ENCODE measurements around the gene STON2. TPM values are rescaled to one million over a fixed set of nuclear protein-coding genes. Genes with fewer than 3 reads are reported as not detected.
"Not testable (repeated sequence)": the region's sequence is repeated elsewhere in the genome, so short reads cannot be mapped to it uniquely, and the experiment has no call there.

STON2 gene
- total RNA-seq, 2 experiments from 2014 or later = 0.08 to 0.32 TPM

- CTCF ChIA-PET = no interaction called here
- POLR2A ChIA-PET = no interaction called here
These were observed 13.8 kb downstream of the STON2 start for GRCh38 chr14:81386290-81386745.

DNA sequence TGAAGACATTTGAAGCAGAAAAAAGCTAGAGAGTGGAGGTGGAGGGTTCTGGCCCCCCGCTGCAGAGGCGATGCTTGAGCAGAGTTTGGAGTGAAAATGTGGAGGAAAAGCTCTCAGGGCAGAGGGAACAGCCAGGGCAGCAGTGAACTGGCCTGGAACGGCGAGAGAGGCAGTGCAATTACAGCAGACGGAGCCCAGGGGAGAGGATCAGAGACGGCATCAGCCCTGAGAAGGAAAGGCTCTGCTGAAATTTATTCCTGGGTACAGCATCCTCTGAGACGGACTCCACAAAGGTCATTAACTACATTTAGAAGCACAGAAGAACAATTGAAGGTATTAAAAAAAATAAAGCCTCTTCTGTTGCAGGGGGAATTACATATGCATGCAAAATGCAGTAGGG is 14.2 kb downstream of the STON2 start:
- CTCF ChIA-PET = no interaction called here
- POLR2A ChIA-PET = no interaction called here

DNA sequence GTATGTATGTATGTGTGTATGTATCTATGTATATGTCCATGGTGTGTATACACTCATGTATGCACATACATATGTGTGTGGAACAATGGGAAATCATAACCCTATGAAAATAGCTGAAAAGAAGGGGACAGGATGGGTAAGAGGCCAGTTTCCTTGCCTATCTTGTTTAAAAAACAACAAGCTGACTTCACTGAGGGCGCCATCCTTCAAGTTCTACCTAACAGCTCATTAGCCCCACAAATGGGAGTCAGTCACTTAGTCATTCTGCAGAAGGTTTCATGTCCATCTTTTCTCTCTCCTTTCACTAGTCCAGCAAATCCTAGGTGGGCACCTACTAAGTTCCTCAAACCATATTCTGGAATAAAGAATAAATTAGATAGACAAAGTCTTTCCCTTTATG is 14.7 kb downstream of the STON2 start:
- CTCF ChIA-PET = no interaction called here
- POLR2A ChIA-PET = no interaction called here

GRCh38 chr14:81384900-81385299 is 15.2 kb downstream of the STON2 start:
- ChIA-PET CTCF (no interaction called here), POLR2A (no interaction called here)

DNA sequence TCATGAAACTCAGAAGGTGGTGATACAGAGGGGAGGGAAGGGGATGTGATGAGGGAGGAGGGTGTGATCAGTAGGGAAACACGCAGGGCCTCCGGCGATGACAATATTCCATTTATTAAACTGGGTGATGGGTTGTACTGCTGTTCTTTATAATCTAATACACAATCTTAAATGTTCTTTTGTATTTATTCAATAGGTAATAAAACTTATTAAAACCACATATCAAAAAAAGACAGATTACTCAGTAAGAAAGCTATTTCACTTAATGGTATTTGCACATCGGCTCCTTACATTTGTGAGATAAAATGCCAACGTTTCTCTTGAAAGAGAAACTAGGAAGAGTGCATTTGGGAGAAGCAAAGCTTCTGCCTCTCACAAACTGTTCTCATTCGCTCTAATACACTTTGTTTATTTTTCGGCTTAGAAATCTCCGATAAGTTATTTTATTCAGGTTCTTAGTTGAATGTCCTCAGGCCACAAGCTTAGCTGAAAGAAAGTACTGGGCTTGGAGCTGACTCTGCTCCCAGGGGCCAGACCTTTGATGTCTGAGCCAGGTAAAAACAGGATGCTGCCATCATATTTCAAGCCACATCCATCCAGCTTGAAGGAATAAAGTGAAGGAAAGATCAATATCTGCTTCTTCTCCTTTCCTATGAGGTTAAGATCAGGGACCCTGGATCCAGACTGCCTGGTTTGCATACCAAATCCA is 17.5 kb downstream of the STON2 start:
- POLR2A ChIA-PET = no interaction called here
- CTCF ChIA-PET = no interaction called here

- CTCF ChIA-PET, POLR2A ChIA-PET: not testable (repeated sequence)
These were observed 20.1 kb downstream of the STON2 start for GRCh38 chr14:81380009-81380408.

DNA sequence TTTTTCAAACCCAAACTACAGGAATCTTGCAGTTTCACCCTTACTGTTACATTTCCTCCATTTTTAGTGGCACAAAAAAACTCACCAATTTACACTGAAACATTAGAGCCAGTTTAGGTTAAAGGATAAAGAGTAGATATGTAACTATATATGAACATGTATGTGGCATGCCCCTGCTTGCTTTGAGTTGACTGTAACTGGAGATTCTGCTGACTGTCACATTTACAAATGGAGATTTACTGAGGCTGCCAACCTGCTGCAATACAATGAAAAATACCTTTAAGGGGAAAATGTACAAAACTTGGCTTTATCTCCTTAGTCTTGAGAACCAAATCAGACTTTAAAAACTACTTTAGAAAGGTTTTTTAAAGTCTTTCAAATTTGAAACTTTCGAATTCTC is 28.3 kb downstream of the STON2 start:
- ChIA-PET POLR2A (no interaction called here), CTCF (no interaction called here)

DNA sequence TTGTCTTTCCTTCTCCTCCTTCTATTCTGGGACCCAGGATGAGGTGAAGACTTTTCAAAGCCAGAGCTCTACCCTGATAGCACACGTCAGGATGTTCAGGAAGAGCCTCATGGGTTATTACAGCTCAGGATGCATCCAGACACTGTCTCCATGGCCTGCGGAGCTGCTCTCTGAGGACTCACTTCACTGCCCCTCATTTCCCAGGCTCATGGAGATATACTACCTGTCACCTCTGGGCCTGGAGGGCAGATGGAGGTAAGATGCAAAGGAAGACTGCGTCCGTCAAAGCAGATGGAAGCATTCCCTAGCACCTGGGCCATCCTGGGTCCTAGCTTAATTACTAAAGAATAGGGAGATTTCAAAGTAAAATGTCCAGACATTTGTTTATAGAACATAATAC is 32.6 kb downstream of the STON2 start:
- POLR2A ChIA-PET = no interaction called here
- CTCF ChIA-PET = no interaction called here

DNA sequence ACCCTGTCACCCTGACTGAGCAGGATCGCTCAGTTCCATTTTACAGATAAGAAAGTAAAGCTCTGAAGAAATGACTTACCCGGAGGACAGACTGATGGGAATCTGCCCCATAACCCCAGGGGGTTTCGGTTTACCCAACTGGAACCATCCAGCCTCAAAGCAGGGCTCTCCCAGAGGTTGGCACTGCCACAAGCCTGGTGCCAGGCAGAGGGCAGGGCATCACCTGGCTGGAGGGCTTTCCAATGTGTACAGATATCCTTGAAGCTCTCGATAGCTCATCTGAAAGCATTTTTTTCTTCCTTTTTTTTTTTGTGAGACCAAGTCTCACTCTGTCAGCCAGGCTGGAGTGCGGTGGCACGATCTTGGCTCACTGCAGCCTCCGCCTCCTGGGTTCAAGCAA is 33.2 kb downstream of the STON2 start:
- POLR2A ChIA-PET = no interaction called here

DNA sequence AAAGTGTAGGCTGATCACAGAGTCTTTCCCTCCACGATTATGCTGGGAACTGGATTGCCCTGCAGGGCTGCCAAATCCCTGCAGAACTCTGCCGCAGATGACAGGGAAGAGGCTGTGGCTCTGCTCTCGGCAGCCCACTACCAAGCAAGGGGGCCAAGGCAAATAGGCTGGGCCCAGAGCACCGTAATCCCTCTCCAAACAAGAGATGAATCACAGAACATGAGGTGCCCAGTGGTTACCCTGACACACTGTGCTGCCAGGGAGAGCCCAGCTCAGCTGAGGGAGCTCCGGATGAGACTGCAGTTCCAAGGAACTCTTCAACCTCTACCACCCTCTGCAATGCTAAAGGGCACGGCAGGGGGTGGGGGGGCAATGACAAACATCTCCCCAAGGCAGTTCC is 33.9 kb downstream of the STON2 start:
- ChIA-PET CTCF (no interaction called here), POLR2A (no interaction called here)

More for the DNA sequence above, 33.2 kb downstream of the STON2 start:
- CTCF ChIA-PET = no interaction called here

GRCh38 chr14:81363746-81364378 is 36.3 kb downstream of the STON2 start:
- ChIA-PET CTCF (no interaction called here), POLR2A (no interaction called here)

GRCh38 chr14:81353691-81354323 is 46.3 kb downstream of the STON2 start:
- POLR2A ChIA-PET = no interaction called here
- CTCF ChIA-PET = no interaction called here

- POLR2A ChIA-PET = no interaction called here
- CTCF ChIA-PET = no interaction called here
These were observed 47.7 kb downstream of the STON2 start for GRCh38 chr14:81352413-81352812.

GRCh38 chr14:81351205-81351604 is 48.9 kb downstream of the STON2 start:
- POLR2A ChIA-PET = no interaction called here
- CTCF ChIA-PET = interaction anchor here (0.6 kb wide), 1 partner anchor 30 kb away, joined by 3 read pairs; no protein-coding TSS in a partner anchor

DNA sequence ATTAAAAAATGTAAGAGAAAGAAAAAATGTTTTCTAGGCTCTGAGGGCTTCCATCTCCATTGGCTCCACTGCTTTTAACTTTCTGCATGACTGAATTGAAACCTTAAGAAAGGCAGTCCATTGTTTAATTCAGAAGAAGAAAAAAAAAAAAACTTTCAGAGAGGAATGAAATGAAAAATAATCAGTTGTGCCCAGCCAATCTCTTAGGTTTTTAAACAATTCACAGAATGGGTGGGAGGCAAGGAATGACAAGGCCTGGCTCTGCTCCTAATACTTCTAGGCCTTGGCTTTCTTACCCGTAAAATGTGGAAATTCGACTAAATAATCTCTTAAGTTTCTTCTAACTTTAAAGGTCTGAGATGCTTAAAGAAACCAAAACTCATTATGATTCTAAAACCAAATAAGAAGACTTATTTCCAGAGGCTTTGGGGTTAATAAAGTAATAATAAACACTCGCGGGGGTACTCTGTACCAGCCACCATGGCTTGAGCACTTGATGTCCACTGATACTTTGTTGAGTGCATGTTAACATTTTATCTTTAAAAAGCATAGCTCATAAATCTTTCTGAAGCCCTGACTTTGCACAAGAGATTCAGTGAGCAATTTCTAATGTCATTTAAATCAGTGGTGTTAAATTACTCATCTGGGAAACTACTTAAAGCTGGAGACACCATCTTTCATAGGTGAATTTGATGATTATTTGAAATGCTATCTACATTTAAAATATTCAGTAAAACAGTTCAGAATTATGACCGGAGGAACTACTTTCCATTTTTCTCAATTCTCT is 49.6 kb downstream of the STON2 start:
- CTCF ChIA-PET = no interaction called here
- POLR2A ChIA-PET = no interaction called here

DNA sequence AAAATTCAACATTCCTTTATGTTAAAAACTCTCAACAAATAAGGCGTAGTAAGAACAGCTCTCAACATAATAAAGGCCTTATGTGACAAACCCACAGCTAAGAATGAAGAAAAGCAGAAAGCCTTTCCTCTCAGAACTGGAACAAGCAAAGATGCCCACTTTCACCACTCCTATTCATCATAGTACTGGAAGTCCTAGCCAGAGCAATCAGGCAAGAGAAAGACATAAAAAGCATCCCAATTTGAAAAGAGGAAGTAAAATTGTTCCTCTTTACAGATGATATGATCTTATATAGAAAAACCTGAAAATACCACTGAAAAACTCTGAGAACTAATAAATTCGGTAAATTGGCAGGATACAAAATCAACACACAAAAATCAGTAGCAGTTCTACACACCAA is 52.1 kb downstream of the STON2 start:
- CTCF ChIA-PET = interaction anchor here (0.7 kb wide), 1 partner anchor 100 kb away, joined by 3 read pairs; no protein-coding TSS in a partner anchor
- POLR2A ChIA-PET = no interaction called here

DNA sequence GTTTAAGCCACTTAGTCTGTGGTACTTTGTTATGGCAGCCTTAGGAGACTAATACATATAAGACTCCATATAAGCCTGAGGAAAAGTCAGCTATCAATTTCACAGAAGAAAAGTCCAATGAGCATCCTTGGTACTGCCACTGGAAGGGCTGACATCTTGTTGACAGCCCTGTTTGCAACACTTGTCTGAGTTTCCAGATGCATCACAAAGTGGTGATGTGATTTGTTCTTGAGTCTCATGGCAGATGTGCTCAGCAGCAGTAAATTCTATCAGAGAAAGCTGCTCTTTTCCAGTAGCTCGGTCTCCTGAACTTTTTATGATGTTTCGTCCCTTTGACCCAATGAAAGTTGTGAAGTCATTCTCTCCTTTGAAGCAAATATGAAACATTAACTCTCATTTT is 54.3 kb downstream of the STON2 start:
- CTCF ChIA-PET = no interaction called here
- POLR2A ChIA-PET = no interaction called here

- POLR2A ChIA-PET = no interaction called here
- CTCF ChIA-PET = no interaction called here
These were observed 55.5 kb downstream of the STON2 start for GRCh38 chr14:81344481-81345160.

GRCh38 chr14:81343701-81344100 is 56.4 kb downstream of the STON2 start:
- ChIA-PET POLR2A (no interaction called here), CTCF (no interaction called here)

DNA sequence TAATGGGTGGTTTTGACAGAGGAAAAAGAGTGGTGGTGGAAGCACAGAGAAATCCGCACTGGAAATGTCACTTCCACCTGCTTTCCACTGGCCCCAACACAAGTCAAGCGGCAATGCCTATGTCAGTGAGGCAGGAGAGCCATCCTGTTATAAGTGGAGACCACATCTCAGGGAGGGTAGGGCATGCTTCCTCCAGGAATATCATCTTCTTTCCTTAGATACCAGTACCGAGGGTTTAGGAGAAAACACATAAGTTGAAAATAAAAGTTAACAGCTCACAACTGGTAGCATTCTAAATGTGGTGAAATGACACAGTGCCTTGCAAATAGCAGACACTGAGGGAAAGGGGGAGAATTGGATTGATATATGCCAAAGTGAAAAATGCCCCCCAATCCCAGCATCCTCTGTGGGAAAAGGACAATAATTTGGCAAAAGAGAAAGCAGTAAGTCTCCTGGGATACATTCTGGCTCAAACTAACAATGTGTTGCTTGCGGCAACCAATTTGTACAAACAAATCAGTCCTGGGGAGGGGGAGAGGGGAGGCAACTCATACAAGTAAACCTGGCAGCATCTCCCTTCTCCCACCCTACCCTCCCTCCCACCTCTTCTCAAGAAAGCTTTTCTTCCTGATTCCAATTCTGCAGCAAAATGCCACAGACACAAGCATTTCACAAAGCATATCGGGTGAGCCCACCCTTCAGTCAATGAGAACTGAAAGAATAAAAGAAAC is 57.1 kb downstream of the STON2 start:
- CTCF ChIA-PET = no interaction called here

More for the DNA sequence above, 57.1 kb downstream of the STON2 start:
- POLR2A ChIA-PET = no interaction called here
